Upper lobe of right lung (tissue), 1 donor: ENCODE results near the gene RXRA. TPM values are rescaled to one million over a fixed set of nuclear protein-coding genes. Genes with fewer than 3 reads are reported as not detected.

Experiments used
- ATAC-seq: fragments of 200-7000 bp; cut with Tn5 transposase; one replicate; pipeline ENCODE4 v1.9.1; 2020; ENCODE audit warnings: mild to moderate bottlenecking, moderate library complexity
- DNase-seq: peaks from one replicate; pipeline ENCODE4 v3.0.0-alpha.2; 2020
- H3K27ac ChIP-seq: fragments of 200-600 bp; one replicate; pipeline ENCODE4 v1.8.0; 2022
- H3K27me3 ChIP-seq: fragments of 200-600 bp; one replicate; pipeline ENCODE4 v1.8.0; 2022; ENCODE audit warnings: mild to moderate bottlenecking
- H3K36me3 ChIP-seq: fragments of 200-600 bp; one replicate; pipeline ENCODE4 v1.8.0; 2022
- H3K4me1 ChIP-seq: fragments of 200-600 bp; one replicate; pipeline ENCODE4 v1.8.0; 2022
- H3K4me3 ChIP-seq: fragments of 200-600 bp; one replicate; pipeline ENCODE4 v1.8.0; 2022; ENCODE audit warnings: mild to moderate bottlenecking
- H3K9me3 ChIP-seq: fragments of 200-600 bp; one replicate; pipeline ENCODE4 v1.8.0; 2022
- intact Hi-C: fragments of 100-400 bp; cut with DNase I; formaldehyde crosslinking; loops from one replicate; pipeline ENCODE4 v1.11.0; 2022
- total RNA-seq: library from RNA; stranded (reverse); fragmentation: NEBNext Ultra II Directional; extraction: Animal tissue kit (Norgen Biotek cat#: 25700); gene quantifications from one replicate; pipeline ENCODE4 v1.2.1, GENCODE V29; 2021
- TF ChIP-seq, protein P1 (sequence below): fragments of 200-600 bp; IDR thresholded peaks from one replicate; pipeline ENCODE4 v1.8.0; 2022; ENCODE audit warnings: antibody characterized with exemption
- donor health status: DM: no; HTN: yes; CAD: no; lungs with severe emphysema.

Gene RXRA
- total RNA-seq, 1 donor from 2014 or later = 80.6 TPM

DNA sequence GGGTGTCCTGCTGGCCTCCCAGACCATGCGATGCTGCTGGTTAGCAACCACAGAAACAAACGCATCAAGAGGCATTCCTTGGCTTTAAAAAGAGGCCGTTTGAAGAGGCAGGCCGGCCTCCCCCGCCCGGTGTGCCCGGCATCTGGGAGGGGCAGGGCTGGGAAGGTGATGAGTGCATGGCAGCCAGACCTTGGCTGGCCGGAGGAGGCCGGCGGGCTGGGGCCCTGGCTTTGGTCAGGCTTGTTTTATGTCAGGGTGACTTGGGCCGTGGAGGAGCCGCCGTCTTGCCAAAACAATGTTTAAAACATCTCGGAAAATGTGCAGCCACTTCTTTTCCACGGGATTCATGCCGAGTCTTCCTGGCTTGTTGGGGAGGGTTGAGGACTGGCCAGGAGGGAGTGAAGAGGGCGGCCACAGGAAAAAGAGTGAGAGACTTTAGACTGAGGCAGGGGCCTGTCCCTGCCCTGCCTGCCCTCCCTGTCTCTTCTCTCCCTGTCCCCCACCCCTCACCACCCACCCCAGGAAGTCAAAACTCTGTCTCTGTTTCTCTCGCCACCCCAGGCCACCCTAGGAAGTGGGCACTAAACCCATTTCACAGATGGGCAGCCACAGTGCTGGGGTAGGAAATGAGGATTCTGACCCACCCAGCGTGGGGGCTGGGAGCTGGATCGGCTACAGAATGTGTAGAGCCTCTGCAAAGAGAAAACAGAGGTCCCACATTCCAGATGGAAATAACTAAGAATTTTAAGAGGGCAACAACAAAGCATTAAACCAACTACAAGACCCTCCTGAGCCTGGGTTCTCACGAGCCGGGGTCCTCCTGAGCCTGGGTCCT lies 143.0 kb downstream of the RXRA start:
- no peak overlapping the region for H3K27ac ChIP-seq

DNA sequence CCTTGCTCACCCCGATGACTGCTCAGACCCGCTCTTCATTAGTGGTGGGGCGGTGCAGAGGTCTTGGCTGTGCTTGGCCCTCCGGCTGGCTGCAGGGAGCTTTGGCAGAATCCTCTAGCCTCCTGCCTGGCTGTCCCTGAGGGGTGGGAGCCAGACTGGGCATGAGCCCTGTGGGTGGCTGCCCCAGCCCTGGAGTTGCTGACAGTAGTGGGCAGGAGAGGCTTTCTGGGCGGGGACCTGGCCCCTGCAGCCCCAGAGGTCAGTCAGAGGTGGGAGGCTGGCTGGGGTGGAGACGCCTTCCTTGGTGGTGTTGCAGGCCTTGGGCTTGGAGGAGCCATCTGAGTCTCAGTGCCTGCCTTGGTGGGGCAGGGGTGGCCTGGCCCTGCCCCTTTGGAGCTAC lies 146.0 kb downstream of the RXRA start:
- Histone ChIP-seq H3K27ac (no peak overlapping the region), H3K4me1 (peaks cover 24% of the 10 kb centered on the region), H3K27me3 (no peaks in the 10 kb centered on the region), H3K36me3 (no peaks in the 10 kb centered on the region), H3K9me3 (no peaks in the 10 kb centered on the region), H3K4me3 (no peak overlapping the region)
- ATAC-seq = no peak
- intact Hi-C loops = no loop called here
- DNase-seq = no peak
- TF ChIP-seq, protein P1, sequence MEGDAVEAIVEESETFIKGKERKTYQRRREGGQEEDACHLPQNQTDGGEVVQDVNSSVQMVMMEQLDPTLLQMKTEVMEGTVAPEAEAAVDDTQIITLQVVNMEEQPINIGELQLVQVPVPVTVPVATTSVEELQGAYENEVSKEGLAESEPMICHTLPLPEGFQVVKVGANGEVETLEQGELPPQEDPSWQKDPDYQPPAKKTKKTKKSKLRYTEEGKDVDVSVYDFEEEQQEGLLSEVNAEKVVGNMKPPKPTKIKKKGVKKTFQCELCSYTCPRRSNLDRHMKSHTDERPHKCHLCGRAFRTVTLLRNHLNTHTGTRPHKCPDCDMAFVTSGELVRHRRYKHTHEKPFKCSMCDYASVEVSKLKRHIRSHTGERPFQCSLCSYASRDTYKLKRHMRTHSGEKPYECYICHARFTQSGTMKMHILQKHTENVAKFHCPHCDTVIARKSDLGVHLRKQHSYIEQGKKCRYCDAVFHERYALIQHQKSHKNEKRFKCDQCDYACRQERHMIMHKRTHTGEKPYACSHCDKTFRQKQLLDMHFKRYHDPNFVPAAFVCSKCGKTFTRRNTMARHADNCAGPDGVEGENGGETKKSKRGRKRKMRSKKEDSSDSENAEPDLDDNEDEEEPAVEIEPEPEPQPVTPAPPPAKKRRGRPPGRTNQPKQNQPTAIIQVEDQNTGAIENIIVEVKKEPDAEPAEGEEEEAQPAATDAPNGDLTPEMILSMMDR = no peak

More for the DNA sequence above, 143.0 kb downstream of the RXRA start:
- Histone ChIP-seq H3K36me3 (no peaks in the 10 kb centered on the region), H3K27me3 (no peaks in the 10 kb centered on the region), H3K4me3 (no peak overlapping the region), H3K4me1 (peaks cover 10% of the 10 kb centered on the region), H3K9me3 (no peaks in the 10 kb centered on the region)
- intact Hi-C loops = no loop called here
- DNase-seq (peak; percentile 84), ATAC-seq (peak; percentile 88)
- TF ChIP-seq, protein P1 = no peak

DNA sequence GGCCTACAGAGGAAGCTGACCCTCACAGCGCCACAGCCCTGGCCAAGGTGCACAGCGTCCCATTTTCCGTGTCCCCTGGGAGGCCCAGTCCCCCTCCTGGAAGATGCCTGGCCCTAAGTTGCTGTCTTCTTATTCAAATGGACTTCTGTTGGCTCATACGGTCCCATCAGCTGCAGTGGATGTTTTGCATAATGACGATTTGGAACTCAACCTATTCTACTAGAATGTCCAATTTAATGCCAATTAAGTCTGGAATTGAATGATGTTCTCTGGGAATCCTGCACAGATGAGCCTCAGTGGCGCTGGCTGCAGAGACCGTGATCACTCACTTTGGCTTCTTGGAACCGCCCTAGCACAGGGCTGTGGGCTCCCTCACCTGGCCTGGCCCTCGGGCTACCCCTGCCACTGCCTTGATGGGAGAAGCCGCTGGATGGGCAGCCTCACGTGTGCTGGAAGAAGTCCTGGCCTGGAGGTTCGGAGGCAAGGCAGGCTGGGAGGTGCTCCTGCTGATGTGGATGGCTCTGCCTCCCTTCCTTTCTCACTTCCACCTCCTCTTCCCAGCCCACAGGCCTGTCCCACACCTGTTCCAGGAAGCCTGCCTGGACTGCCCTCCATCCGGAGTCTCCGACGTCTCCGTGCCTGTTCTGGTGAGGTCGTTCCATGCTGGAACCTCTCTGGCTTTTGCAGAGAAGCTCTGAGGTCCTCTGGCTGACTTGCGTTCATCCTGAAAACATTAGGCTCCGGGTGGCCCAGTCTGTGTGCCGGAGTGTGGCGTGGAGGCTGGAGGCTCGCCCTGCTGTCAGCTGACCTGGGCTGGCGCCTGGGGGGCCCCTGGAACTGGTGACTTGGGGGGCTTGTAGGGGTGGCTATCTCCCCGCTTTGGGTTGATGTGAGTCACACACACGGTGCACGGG lies 147.1 kb downstream of the RXRA start:
- no peak overlapping the region for H3K27ac ChIP-seq
- H3K27me3 ChIP-seq = no peaks in the 10 kb centered on the region
- H3K4me1 ChIP-seq = peaks cover 24% of the 10 kb centered on the region
- DNase-seq (no peak), ATAC-seq (no peak)
- no peak overlapping the region for H3K4me3 ChIP-seq
- TF ChIP-seq, protein P1 = no peak
- intact Hi-C loops = no loop called here
- no peaks in the 10 kb centered on the region for H3K36me3 ChIP-seq
- H3K9me3 ChIP-seq = no peaks in the 10 kb centered on the region

DNA sequence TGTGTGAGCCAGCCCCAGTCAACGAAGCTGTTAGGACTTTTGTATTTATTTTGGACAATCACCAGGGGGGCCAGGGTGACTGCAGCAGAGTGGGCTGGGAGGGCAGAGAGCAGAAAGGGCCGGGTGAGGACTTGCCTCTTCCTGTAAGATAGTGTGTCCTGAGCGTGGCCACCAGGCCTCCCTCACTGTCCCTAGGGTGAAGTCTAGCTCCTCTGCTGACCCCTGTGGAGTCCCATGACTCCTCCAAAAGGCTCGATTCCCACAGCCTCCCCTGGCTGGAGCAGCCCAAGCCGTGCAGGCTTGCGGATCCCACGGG lies 147.8 kb downstream of the RXRA start:
- Histone ChIP-seq H3K4me1 (peaks cover 20% of the 10 kb centered on the region), H3K9me3 (no peaks in the 10 kb centered on the region), H3K27me3 (no peaks in the 10 kb centered on the region), H3K4me3 (no peak overlapping the region), H3K27ac (no peak overlapping the region), H3K36me3 (no peaks in the 10 kb centered on the region)
- TF ChIP-seq, protein P1 = no peak
- intact Hi-C loops = no loop called here
- no peak for DNase-seq
- ATAC-seq = no peak

DNA sequence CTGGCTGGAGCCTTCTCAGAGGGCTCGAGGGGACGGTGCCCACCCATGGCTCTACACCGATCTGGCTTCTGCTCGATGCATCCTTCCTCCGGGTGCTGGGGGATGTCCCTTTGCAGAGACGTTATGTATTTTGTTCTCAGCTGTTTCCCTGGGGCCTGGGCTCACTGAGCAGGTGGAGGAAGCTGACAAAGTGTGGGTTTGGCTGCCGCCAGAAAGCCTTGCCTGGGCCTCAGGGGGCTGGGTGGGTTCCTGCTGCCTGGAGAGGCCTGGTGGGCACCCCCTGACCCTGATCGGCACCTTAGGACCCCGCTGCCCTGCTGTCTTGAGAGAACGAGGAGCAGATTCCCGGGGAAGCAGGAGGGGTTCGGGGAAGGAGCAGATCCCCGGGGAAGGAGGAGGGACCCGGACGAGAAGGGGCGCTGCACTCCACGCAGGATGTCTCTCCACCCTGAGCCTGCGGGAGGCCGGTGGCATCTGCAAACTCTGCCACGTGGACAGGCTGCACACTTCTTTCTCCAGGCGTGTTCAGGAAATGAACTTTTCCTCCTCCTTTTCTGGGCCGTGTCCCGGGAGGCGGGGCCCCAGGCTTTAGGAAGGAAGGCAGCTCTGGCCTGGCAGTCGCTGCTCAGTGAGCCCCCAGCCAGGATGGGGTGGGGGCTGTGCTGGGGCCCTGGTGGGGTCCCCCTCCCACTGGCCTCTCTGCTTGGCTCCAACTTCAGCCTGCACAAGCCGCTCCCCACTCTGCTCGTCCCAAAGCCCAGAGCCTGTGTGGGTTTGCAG lies 148.9 kb downstream of the RXRA start:
- DNase-seq = no peak
- peak overlapping the region; percentile 19 for H3K27ac ChIP-seq

More for the DNA sequence above, 148.9 kb downstream of the RXRA start:
- Histone ChIP-seq H3K4me1 (peaks cover 14% of the 10 kb centered on the region), H3K27me3 (no peaks in the 10 kb centered on the region), H3K9me3 (no peaks in the 10 kb centered on the region), H3K36me3 (no peaks in the 10 kb centered on the region), H3K4me3 (no peak overlapping the region)
- TF ChIP-seq, protein P1 = peak; percentile 9
- intact Hi-C loops = no loop called here
- ATAC-seq = peak; percentile 61
